DOHH2 (cell line): ENCODE data around the gene FRYL.

Experiments
- H3F3A ChIP-seq: fragments of 200-600 bp; sonication (generic), shearing (Covaris generic); 2 replicates; pipeline ENCODE4 v1.6.0; 2016; ENCODE audit warnings: antibody characterized with exemption, mild to moderate bottlenecking; ENCODE audit not compliant: control insufficient read depth, insufficient read depth
- H3K27ac ChIP-seq: fragments of 200-600 bp; sonication (generic); 2 replicates; pipeline ENCODE4 v1.5.1; 2014; ENCODE audit warnings: low read depth, mild to moderate bottlenecking, low read length, moderate library complexity
- H3K27me3 ChIP-seq: fragments of 200-600 bp; sonication (generic); 2 replicates; pipeline ENCODE4 v1.6.1; 2014; ENCODE audit warnings: mild to moderate bottlenecking, low read length, mixed read lengths; ENCODE audit not compliant: control insufficient read depth
- H3K36me3 ChIP-seq: fragments of 200-600 bp; sonication (generic); 2 replicates; pipeline ENCODE4 v1.6.1; 2014; ENCODE audit warnings: mild to moderate bottlenecking, low read length, moderate library complexity, mixed read lengths; ENCODE audit not compliant: control insufficient read depth
- H3K4me1 ChIP-seq: fragments of 200-600 bp; sonication (generic); 2 replicates; pipeline ENCODE4 v1.6.1; 2014; ENCODE audit warnings: mild to moderate bottlenecking, low read length, mixed read lengths; ENCODE audit not compliant: control insufficient read depth
- H3K4me2 ChIP-seq: fragments of 200-600 bp; sonication (generic); 2 replicates; pipeline ENCODE4 v1.6.0; 2014; ENCODE audit warnings: mild to moderate bottlenecking, low read length, moderate library complexity
- H3K4me3 ChIP-seq: fragments of 200-600 bp; sonication (generic); 2 replicates; pipeline ENCODE4 v1.5.1; 2014; ENCODE audit warnings: mild to moderate bottlenecking, low read length, mixed read lengths
- H3K79me2 ChIP-seq: fragments of 200-600 bp; sonication (generic); 2 replicates; pipeline ENCODE4 v1.6.1; 2014; ENCODE audit warnings: mild to moderate bottlenecking, low read length, mixed read lengths; ENCODE audit not compliant: control insufficient read depth
- H3K9me2 ChIP-seq: fragments of 200-600 bp; sonication (generic); replicated peaks from 2 replicates; pipeline ENCODE4 v1.6.1; 2014; ENCODE audit warnings: mild to moderate bottlenecking, low read length, mixed read lengths; ENCODE audit not compliant: control insufficient read depth
- H3K9me3 ChIP-seq: fragments of 200-600 bp; sonication (generic); 2 replicates; pipeline ENCODE4 v1.6.1; 2014; ENCODE audit warnings: antibody characterized with exemption, low read length, mixed read lengths; ENCODE audit not compliant: control insufficient read depth, insufficient read depth
- H4K20me1 ChIP-seq: fragments of 200-600 bp; sonication (generic); 2 replicates; pipeline ENCODE4 v1.6.0; 2014; ENCODE audit warnings: low read depth, mild to moderate bottlenecking, antibody characterized with exemption, low read length, moderate library complexity; ENCODE audit not compliant: control insufficient read depth, insufficient read depth
- CTCF ChIP-seq: fragments of 200-600 bp; sonication (generic); IDR thresholded peaks from one replicate; pipeline ENCODE4 v1.5.1; 2014; ENCODE audit warnings: antibody characterized with exemption, mild to moderate bottlenecking, low read depth, low read length; ENCODE audit not compliant: poor library complexity, severe bottlenecking
- EZH2phosphoT487 ChIP-seq: fragments of 200-600 bp; sonication (generic); IDR thresholded peaks from 2 replicates; pipeline ENCODE4 v1.6.1; 2017; ENCODE audit warnings: borderline replicate concordance, mild to moderate bottlenecking, antibody characterized with exemption, low read length, moderate library complexity, mixed read lengths

The FRYL gene

GRCh38 chr4:48772556-48772955 is 7.5 kb downstream of the FRYL start:
- H3K4me2 ChIP-seq: peak overlapping the region; percentile 17; the same call in 1 of the 2 replicates
- TF ChIP-seq CTCF (no peak), EZH2phosphoT487 (no peak)
- H3K9me3 ChIP-seq: peaks cover 3% of the 10 kb centered on the region; the same call in 1 of the 2 replicates
- peaks cover 8% of the 10 kb centered on the region for H3K36me3 ChIP-seq
- peaks cover 53% of the 10 kb centered on the region for H3K4me1 ChIP-seq
- H3K79me2 ChIP-seq: peaks cover 99% of the 10 kb centered on the region
- no peak overlapping the region for H3K4me3 ChIP-seq
- no peaks in the 10 kb centered on the region for H3K27me3 ChIP-seq
- H3F3A ChIP-seq: no peaks in the 10 kb centered on the region
- peaks cover 20% of the 10 kb centered on the region for H4K20me1 ChIP-seq
- H3K27ac ChIP-seq: no peak overlapping the region
- no peaks in the 10 kb centered on the region for H3K9me2 ChIP-seq

- peaks cover 96% of the 10 kb centered on the region for H3K79me2 ChIP-seq
- no peak overlapping the region for H3K4me2 ChIP-seq
- no peaks in the 10 kb centered on the region for H3K27me3 ChIP-seq
- no peak overlapping the region for H3K27ac ChIP-seq
- H3K9me2 ChIP-seq: no peaks in the 10 kb centered on the region
- TF ChIP-seq CTCF (no peak), EZH2phosphoT487 (no peak)
- H3K9me3 ChIP-seq: peaks cover 6% of the 10 kb centered on the region; the same call in 1 of the 2 replicates
- H3K4me1 ChIP-seq: peaks cover 11% of the 10 kb centered on the region
- no peak overlapping the region for H3K4me3 ChIP-seq
- no peaks in the 10 kb centered on the region for H3F3A ChIP-seq
- H4K20me1 ChIP-seq: peaks cover 5% of the 10 kb centered on the region; the same call in 1 of the 2 replicates
- H3K36me3 ChIP-seq: peaks cover 11% of the 10 kb centered on the region
Observed at GRCh38 chr4:48767055-48767929, 12.8 kb downstream of the FRYL start.

- H3K27me3 ChIP-seq: no peaks in the 10 kb centered on the region
- no peak overlapping the region for H3K27ac ChIP-seq
- peaks cover 96% of the 10 kb centered on the region for H3K79me2 ChIP-seq
- H3K4me1 ChIP-seq: peaks cover 3% of the 10 kb centered on the region
- H3K9me2 ChIP-seq: no peaks in the 10 kb centered on the region
- peaks cover 11% of the 10 kb centered on the region for H3K36me3 ChIP-seq
- TF ChIP-seq EZH2phosphoT487 (no peak), CTCF (no peak)
- peaks cover 6% of the 10 kb centered on the region; the same call in 1 of the 2 replicates for H3K9me3 ChIP-seq
- no peak overlapping the region for H3K4me2 ChIP-seq
- no peaks in the 10 kb centered on the region for H4K20me1 ChIP-seq
- H3F3A ChIP-seq: no peaks in the 10 kb centered on the region
- H3K4me3 ChIP-seq: no peak overlapping the region
Observed at GRCh38 chr4:48766131-48766792, 13.8 kb downstream of the FRYL start.
